GM21825 (cell line): ENCODE measurements around the gene RAB34.
"Not testable (repeated sequence)": the region's sequence is repeated elsewhere in the genome, so short reads cannot be mapped to it uniquely, and the experiment has no call there.

Experiments used
- ATAC-seq: cut with Tn5 transposase; IDR thresholded peaks from one replicate; pipeline ENCODE4 v1.9.1; 2021; ENCODE audit warnings: mild to moderate bottlenecking, moderate library complexity; ENCODE audit not compliant: unreplicated experiment

The RAB34 gene

DNA sequence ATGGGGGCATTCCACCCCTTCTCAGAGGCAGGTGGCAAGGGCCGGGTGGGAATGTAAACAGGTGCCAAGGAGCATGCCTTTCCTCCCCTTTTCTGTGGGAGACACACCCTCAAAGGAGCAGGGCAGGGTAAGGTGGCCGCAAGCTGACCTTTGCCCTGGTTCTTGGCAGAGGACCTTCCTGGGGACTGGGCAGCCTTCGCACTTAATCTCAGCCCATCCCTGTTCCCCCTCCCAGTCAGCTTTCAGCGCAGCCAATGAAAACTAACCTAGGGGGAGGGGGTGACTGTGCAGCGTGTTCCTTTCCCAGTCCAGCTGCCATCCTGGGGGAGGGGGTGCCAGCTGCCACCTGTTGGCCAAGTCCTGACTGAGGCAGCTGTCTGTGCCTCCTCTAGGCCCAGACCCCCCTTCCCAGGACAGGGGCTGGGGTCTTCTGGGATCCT is 29.0 kb upstream of the RAB34 start:
- no peak for ATAC-seq

DNA sequence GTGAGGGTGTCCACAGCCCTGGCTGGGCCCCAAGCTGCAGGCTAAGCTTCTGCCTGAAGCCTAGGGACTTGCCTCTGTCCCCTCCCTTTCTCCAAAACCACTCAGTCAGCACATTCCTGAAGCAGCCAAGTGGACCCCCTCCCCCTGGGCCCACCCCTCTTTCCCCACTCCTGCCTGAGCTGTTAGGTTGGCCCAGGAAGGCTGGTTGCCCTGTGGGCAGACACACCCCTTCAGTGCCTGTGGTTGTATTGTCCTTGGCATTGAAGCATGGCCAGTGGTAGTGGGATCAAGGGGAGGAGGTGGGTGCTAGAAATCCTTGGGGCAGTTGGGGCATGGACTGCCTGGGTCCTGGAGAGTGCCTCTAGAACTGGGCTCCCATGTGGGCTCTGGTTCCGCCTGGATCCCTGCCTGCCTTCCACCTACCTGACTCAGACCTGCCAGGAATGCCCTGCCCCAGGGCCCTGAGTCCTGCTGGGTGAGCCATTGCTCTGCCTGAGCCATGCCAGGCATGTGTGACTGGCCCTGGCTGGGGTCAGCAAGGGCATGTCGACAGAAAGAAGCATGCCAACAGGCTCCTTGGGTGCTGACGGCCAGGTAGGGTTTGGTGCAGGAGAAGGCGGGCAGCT is 28.2 kb upstream of the RAB34 start:
- no peak for ATAC-seq

DNA sequence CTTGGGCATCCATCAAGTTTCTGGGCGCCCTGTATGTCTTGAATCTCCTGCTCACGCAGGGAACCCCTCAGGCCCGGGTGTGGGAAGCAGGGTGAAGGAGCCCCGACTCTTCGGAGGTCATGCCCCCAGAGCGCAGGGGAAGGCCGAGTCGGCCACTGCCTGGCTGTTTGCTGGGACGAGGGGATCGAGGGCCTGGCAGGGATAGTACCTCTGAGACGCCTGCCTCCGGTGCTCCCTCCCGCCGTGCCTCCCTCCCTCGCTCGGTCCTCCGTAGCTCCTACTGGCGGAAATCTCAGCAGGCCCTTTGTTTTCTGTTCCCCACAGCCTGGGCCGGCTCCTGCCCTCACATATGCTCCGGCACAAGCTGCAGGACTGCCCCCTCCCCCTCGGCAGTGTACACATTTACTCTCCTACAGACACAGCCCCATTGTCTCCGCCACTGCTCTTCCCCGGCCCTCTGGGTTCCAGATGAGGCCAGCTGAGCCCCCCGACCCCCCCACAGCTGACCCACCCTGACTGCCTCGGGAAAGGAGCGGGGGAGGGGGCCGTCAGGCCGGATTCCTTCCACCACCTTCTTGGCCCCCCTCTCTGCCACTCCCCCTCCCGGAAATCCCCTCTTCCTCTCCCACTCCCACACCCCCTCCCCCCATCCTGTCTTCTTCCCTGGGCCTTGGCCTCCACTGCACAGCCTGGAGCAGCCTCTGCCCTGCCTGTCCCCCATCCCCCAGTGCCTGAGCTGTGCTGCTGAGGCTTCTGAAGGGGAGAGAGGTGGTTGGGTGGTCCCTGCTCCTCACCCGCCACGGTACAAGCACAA is 27.5 kb upstream of the RAB34 start:
- ATAC-seq, result no peak

DNA sequence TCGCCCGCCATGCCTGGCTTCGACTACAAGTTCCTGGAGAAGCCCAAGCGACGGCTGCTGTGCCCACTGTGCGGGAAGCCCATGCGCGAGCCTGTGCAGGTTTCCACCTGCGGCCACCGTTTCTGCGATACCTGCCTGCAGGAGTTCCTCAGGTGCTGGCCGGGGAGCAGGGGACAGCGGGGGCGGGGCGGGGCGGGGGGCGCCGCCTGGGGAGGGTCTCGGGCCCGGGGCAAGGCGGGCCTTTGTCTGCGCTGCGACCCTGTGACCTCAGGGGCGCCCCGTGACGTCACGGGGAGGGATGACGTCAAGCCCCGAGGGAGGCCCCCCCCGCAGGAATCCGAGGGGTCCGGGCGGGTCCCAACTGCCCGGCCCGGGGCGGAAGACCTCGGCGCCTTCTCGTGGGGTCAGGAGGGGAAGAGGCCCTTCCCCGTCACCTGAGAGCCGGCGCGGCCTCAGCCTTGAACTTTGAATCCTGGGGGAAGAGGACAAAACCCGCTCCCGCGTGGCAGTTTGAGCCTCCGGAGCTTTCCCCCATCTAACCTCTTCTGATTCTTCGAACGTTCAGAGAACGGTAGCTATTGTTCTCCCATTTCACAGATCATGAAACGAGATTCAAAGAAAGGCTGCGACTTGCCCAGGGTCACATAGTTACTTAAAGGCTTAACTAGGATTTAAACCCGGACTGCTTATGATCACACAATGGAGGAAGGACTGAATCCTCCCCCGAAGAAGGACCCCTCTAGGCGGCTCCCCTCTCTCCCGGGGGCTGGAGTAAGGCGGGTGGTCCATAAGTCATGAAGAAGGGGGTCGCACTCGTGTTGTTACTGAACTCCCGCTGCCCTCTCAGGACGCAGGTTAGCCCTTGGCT is 26.7 kb upstream of the RAB34 start:
- peak; percentile 11 for ATAC-seq

DNA sequence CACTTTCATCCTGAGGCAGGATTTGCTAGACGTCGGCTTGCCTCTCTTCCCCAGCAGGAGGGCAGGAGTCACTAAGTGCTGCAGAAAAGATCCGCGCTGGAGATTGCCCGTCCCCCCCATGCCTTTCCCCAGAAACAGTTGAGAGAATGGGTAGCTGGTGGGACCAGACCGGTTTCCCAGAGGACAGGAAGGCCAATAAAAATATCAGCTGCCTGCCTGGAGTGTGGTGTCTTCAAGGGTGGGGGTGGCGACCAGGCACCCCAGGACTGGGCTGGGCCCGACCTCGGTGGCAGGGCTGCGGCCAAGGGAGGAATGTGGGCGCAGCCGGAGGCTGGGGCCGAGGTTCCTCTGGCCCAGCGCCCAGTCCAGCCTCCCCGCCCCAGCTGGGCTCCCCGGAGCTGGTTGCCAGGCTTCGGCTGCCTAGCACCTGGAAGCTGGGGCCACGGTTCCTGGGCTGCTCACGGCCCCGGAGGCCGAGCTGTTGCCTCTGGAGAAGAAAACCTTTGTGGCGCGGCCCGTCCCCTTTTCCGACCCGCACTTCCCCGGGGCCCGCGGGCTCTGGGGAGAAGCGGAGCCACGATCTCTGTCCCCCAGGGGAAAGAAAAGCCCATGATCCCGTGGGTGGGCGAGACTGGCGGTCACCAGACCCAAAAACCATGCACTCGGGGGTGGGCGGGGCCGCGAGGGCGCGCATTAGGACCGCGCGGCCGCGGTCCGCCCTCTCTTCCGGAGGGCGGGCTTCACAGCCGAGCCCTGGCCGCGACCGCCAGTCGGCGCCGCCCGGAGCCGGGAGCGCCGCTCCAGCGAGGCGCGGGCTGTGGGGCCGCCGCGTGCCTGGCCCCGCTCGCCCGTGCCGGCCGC is 25.8 kb upstream of the RAB34 start, which contains the start of gene TRAF4:
TRAF4 (plus strand) TSS at position 769 of the 861 bp plus-strand sequence. CDS start 102 bp downstream, outside the sequence.
- peak; percentile 56 for ATAC-seq

DNA sequence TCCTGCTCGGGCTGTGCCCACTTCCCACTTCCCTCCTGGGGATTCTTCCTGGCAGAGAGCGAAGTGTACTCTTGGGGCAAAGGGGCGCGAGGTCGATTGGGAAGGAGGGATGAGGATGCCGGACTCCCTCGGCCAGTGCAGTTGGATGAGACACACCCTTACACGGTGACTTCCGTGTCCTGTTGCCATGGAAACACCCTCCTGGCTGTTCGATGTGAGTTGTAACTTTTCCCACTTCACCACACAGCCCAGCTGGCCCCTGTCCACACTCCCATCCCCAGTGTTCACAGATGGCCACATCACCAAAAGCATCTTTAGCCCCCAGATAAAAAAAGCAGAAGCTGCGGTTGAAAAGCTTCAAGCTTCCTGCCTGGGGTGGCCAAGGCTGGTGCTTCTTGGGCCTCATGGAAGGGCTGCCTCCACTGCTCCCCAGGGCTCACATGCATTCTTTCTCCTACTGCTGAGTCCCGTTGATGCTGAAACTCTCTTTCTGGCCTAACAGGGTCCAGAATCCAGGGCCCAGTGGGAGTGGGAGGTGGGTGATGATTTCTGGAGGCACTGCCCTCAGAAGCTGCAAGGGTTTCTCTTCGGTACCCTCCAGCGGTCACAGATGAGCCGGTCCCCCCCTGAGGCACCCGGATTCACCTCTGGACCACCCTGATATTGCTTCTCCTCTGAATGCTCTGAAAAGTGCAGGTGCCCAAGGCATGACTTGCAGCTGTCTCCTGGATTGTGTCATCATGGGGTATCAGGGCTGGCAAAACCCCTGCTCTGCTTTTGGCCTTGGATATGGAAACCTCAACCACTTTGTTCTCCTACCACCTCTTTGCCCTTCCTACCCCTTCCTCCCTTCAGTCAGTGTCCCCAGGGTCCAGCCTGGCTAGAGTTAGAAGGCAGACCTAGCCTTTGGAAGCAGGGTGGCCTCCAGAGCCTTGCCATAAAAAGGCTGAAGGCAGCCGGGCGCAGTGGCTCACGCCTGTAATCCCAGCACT is 24.0 kb upstream of the RAB34 start:
- no peak for ATAC-seq

DNA sequence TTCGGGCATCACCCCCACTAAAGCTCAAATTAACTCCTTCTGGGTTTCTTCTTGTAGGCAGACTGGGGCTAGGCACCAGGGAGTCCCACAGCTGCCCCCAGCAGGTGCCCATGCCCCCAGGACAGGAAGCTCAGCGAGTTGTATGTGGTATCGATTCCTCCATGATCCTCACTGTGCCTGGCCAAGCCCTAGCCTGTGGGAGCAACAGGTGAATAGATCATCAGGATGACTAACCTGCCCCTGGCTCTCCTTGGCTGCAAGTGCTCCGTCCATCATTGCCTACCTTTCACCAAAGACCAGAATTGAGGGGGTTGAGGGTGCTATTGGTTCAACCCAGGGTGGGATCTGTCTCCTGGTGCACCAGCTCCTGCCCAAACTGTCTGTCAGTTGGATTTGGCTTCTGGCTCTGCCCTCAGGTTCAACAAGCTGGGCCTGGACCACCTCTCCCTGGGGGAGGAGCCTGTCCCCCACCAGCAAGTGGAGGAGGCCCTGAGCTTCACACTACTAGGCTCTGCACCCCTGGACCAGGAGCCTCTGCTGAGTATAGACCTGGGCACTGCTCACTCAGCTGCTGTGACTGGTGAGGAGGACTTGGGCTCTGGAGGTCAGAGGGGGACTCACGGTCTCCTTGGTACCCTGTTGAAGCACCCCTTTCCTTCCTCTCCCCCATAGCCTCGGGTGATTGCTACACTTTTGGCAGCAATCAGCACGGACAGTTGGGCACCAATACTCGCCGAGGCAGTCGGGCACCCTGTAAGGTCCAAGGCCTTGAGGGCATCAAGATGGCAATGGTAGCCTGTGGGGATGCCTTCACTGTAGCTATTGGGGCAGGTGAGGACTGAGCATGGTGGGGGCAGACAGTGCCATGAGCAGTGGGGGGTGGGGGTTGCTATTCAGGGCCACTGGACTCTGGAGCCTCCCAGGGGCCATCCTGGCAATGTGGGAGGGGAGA is 23.0 kb upstream of the RAB34 start:
- ATAC-seq, result no peak

DNA sequence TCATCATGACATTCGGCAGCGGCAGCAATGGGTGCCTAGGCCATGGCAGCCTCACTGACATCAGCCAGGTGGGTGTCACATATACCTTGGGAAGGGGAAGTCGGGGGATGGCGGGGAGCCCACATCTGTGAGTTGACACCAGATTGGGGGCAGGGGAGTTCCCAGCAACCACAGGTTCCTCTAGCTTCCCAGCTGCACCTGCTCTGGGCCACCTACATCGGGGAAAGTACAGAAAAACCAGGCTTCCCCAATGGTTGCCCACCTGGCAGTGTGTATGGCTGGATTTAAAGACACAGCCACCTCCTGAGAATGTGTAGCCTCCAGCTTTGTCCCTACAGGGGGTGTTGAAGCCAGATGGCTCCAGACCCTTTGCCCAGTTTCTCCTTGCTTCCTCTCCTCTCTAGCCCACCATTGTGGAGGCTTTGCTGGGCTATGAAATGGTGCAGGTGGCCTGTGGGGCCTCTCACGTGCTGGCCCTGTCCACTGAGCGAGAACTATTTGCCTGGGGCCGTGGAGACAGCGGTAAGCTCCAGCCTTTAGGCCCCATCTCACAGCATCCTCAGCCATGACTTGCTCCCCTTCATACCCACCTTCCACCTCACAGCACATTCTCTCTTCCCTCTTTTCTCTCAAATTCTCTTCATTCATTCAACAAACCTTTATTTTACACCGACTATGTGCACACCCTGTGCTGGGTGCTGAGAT is 21.2 kb upstream of the RAB34 start:
- ATAC-seq, result peak; percentile 26

DNA sequence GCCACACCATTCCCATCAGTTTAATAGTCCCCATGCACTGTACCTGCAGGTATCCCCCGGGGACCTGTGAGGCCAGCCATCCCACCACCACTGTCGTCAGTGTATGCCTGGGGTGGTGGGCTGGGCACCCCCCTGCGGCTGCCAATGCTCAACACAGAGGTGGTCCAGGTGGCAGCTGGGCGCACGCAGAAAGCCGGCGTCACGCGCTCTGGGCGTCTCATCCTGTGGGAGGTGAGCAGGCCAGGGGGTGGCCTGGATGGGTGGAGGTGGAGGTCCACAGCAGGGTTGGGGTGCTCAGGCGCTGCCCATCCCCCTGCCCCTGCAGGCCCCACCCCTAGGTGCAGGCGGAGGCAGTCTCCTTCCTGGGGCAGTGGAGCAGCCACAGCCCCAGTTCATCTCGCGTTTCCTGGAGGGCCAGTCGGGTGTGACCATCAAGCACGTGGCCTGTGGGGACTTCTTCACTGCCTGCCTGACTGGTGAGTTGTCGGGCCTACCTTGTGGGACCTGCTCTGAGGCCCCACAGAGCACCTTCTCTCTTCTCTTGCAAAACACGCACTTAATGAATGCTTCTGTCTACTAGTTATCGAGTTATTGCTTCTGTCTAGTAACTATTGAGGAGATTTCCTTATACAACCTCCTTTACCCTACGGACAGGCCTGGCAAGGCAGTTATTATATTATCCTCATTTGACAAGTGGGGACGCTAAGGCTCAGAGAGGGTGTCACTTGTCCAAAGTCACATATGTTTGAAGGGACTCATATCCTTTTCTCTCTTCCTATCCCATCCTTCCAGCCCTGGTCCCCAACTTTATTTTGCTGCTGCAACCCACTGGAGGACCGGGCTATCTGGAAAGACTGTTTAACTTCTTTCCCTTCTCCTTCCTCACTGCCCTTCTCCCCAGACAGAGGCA is 20.4 kb upstream of the RAB34 start:
- ATAC-seq, result peak; percentile 64

DNA sequence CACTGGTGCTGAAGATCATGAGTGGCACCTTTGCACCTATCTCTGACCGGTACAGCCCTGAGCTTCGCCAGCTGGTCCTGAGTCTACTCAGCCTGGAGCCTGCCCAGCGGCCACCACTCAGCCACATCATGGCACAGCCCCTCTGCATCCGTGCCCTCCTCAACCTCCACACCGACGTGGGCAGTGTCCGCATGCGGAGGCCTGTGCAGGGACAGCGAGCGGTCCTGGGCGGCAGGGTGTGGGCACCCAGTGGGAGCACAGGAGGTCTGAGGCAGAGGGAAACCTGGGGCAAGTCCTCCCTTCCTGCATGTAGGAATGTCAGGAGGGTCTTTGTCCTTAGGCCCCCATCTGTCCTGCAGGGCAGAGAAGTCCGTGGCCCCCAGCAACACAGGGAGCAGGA is 19.6 kb upstream of the RAB34 start:
- ATAC-seq, result no peak

DNA sequence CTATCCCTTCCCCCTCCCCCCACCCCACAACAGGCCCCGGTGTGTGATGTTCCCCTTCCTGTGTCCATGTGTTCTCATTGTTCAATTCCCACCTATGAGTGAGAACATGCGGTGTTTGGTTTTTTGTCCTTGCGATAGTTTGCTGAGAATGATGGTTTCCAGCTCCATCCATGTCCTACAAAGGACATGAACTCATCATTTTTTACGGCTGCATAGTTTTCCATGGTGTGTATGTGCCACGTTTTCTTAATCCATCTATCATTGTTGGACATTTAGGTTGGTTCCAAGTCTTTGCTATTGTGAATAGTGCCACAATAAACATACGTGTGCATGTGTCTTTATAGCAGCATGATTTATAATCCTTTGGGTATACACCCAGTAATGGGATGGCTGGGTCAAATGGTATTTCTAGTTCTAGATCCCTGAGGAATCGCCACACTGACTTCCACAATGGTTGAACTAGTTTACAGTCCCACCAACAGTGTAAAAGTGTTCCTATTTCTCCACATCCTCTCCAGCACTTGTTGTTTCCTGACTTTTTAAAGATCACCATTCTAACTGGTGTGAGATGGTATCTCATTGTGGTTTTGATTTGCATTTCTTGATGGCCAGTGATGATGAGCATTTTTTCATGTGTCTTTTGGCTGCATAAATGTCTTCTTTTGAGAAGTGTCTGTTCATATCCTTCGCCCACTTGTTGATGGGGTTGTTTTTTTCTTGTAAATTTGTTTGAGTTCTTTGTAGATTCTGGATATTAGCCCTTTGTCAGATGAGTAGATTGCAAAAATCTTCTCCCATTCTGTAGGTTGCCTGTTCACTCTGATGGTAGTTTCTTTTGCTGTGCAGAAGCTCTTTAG is 18.5 kb upstream of the RAB34 start:
- not testable (repeated sequence) for ATAC-seq

DNA sequence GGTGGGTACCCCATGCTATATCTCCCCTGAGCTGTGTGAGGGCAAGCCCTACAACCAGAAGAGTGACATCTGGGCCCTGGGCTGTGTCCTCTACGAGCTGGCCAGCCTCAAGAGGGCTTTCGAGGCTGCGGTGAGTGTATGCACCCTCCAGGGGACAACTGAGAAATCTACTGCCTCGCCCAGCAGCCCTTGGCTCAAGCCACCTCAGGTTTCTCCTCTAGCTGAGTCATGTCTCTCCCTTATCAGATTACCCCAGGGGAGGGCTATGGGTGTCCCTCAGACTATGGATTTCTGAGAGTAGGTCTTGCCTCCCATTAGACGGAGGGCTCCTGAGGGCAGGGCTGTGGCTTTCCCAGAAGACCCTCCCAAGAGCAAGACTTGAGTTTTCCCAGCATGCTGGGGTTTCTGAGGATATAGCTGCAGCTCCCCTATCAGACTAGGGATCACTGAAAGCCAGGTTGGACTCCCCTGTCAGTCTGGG is 17.6 kb upstream of the RAB34 start:
- no peak for ATAC-seq

DNA sequence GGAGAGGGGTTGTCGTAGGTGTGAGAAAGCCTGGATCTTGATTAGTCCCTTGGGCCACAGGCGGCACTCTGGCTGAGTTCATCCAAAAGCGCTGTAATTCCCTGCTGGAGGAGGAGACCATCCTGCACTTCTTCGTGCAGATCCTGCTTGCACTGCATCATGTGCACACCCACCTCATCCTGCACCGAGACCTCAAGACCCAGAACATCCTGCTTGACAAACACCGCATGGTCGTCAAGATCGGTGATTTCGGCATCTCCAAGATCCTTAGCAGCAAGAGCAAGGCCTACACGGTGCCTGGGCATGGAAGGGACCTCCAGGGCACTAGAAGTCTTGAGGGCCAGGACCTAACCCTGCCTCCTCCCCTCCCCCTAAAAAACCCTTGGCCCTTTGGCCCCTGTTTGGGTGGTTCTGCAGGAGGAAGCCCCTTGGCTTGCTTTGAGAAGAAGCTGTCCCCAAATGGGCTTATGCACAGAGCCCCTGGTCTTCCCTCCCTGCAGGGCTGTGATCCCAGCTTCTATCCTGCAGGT is 17.1 kb upstream of the RAB34 start:
- ATAC-seq, result no peak

DNA sequence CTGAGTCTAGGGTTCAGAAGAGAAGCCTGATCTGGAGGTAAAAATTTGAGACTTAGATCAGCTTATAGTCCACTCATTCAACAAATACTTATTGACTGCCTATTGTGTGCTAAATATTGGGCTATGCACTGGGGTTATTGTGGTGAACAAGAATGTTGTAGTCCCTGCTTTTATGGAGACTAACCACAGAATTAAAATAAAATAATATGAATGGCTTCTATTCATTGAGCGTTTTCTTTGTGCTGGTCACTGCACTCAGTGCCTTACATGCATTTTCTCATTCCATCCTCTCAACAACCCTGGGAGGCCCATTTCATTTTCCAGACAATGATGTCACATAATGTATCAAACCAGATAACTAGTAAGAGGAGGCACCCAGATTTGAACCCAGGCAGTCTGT is 15.7 kb upstream of the RAB34 start:
- ATAC-seq, result no peak

DNA sequence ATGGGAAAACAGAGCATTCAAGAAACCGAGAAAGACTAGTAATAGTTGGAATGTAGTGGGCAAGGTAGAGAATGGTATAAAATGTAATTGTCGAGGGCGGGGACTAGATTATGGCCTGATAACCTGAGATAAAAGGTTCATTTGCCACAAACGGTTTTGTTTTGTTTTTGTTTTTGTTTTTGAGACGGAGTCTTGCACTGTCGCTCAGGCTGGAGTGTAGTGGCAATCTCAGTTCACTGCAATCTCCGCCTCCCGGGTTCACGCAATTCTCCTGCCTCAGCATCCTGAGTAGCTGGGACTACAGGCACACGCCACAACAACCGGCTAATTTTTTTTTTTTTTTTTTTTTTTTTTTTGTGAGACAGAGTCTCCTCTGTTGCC is 12.3 kb upstream of the RAB34 start:
- no peak for ATAC-seq
